CD4-positive, alpha-beta T cell treated with Interleukin-6 at 100 ng/mL for 8 hours (primary cell): ENCODE data around the gene PRIMA1.

Source experiments
- DNase-seq: peaks from one replicate; pipeline ENCODE4 v3.0.0-alpha.2; 2020; ENCODE audit warnings: mixed read lengths, low spot score

The PRIMA1 gene

DNA sequence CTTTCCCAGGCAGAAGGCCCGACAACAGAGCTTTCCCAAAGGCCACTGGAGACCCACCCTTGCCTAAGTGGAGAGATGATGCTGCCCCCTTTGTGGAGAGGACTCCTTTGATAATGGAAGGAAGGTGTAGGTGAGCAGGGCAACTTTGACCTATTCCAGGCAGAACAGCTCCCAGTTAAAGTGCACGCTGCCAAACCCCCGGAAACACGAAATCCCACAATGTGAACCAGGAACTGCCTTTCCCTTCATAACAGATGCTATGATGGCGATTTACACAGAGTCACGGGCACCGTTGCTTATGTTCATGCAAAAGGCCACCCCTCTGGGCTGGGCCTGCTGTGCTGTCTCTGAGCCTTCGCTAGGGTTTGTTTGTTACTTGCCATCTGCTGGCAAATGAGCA, 34.6 kb downstream of the PRIMA1 start:
- DNase-seq: no peak

DNA sequence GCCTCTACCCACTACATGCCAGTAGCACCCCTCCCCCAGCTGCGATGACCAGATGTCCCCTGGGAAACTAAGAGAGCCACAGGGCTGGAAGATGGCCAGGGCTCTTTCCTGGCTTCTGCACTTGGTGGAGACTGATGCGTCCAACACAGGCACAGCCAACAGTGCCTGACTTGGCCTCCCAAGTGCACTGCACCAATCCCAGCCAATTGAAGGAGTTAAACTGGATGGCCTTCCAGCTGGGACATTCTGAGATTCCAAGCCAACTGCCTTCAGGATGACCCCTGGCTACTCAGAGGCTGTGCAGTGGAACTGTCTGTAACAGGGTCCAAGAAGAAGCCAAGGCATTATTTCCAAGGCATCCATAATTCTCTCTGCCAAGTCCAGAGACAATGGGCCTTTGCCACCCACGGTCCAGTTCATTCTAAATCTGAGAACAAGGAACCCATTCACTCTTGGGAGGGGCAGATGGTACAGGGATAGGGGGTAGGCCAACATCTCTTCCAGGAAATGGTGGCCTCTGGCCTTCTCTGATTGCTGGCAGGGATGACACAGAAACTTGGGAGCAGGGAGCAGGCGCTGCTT, 35.2 kb downstream of the PRIMA1 start:
- no peak for DNase-seq

DNA sequence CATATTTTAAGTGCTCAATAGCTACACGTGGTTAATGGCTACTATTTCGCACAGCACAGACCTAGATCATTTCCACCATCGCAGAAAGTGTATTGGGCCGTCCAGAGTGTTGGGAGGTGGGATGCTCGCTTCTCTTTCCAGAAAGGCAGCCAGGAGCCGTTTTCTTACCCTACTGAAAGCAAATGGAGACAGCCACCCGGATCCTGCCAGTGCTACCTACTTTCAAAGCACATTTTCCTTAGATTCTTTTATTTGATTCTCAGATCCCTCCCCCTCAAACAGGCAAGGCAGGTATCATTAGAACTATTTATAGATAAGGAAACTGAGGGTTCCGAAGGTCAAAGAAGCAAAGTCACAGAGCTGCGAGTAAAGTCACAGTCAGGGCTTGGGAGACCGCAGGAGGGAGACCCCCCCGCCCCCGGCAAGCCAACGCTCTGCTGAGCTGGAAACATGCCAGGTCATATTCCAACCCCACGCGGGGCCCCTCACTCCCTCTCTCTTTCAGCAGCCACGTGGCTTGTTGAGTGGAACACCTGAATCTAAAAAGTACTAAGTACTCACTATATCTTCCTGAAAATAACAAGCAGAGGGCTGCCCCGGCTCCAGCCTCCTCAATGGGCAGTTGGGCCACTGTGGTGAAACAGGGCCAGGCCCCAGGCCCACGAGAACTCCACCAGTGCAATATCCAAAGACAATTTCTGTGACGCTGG, 36.2 kb downstream of the PRIMA1 start:
- no peak for DNase-seq

DNA sequence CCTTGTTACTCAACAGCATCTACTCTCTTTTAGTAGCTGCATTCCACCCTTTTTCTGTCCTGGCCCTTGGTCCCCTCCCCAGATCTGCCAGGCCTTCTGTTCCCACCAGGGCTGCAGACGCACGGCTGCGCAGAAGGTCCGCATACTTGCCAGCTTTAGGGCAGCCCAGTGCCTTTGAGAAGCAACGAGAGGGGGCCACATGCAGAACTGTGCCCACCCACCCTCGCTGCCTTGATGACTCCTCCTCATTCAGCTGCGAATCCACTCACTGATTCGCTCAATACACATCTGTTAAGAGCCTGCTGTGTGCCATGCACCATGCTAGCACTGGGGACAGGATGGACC, 39.2 kb downstream of the PRIMA1 start:
- no peak for DNase-seq

DNA sequence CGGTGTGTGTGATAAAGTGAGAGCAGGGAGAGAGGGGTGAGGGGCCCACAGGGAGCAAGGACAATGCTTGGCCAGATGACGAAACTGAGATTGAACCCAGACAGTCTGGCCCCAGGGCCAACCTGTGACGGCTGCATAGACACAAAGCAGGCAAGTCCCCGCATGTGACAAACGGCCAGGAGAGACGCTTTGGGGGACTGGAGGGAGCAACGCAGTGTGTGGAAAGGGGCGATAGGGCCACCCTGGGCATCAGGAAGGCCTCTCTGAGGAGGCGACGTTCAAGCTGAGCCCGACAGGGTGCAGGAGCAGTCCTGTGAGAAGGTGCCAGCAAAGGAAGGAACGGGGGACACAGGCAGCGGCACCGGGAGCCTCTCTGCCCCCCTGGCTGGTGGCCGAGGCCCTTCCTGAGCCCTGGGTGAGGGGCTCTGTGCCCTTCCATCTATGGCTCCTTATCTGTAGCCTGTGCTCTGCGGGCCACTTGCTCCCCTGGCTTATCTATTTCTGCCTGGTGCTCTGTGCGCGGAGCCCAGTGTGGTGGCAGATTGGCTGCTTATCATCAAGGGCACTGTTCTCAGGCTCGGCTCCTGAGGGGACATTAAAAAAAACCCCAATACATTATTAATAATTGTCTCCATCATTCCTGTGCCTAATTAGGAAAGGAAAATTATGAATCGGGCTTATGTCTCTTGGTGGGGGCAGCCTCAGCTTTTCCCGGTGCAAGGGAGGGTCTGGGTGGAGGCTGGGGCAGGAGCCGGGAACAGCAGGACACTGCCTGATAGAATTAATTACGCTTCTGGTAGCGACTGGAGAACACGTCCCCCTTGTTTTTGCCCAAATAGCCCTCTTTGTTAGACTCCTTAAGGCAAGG, 39.8 kb downstream of the PRIMA1 start:
- DNase-seq: no peak

DNA sequence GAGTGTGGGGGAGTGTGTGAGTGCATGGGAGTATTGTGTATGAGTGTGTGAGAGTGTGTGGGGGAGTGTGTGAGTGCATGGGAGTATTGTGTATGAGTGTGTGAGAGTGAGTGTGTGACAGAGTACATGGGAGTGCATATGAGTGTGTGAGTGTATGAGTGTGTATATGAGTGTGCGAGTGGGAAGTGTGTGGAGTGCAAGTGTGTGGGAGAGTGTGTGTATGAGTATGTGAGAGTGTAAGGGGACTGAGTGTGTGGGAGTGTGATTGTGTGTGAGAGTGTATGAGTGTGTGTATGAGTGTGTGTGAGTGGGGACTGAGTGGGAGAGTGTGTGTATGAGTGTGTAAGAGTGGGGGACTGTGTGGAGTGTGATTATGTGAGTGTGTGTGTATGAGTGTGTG, 40.7 kb downstream of the PRIMA1 start:
- no peak for DNase-seq

DNA sequence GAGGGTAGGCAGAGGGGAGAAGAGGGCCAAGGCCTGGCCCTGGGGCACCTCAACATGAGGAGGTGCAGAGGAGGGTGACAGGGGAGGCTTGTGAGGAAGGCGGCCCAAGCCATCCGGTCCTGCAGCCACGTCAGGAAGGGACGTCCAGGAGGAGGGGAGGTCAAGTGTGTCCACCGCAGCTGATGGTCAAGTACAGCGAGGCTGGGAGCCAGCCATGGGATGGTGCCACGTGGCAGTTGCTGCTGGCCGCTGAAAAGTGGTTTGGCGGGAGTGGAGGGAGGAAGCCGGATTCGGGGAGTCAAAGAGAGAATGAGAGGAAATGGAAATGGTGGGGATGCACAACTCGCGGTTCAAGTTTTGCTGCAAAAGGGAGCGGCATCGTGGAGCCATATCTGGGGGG, 41.2 kb downstream of the PRIMA1 start:
- no peak for DNase-seq

DNA sequence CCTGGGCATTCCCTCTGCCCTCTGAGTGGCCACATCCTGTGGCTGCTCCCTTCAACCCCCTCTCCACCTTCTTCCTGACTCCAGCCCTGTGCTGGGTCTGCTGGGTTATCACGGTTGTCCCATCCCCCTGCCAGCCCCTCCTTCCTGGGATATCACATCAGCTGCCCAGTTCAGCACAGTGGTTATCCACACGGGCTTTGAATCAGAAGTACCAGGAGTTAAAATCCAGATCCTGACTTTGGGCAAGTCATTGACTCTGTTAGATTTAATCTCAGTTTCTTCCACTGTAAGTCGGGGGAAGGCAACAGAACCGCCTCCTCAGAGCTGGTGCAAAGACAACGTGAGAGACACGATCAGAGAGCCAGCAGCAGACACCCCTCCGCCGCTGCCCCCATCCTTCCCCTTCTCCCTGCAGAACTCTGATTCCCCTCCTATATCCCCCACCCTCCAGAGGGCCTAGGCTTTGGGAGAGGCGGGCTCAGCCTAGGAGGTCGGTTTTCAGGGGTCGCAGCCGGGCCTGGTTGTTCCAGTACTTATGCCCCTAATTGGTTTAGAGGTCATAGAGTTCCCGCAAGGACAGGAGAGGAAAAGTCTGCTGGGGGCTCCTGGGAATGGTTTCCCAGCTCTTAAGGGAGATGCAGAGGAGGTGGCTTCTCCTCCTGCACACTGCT, 42.5 kb downstream of the PRIMA1 start:
- DNase-seq: no peak

DNA sequence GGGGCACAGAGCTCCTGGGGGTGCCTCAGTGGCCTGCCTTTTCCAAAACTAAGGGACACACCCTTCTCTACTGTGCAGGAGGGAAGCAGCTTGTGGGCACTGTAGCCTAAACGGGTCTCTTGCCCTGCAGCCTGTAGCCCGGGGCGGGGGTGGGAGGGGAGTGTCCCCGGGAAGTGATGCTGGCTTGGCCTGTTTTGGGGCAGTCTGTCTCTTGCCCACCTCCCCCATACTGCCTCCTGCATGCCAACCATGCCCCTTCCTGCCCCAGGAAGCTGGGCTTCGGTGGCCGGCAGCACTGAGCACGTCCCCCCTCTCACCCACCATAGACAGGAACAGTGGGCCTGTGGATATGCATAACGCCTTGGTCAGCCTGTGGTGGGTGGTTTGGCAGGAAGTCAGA, 43.4 kb downstream of the PRIMA1 start:
- no peak for DNase-seq

DNA sequence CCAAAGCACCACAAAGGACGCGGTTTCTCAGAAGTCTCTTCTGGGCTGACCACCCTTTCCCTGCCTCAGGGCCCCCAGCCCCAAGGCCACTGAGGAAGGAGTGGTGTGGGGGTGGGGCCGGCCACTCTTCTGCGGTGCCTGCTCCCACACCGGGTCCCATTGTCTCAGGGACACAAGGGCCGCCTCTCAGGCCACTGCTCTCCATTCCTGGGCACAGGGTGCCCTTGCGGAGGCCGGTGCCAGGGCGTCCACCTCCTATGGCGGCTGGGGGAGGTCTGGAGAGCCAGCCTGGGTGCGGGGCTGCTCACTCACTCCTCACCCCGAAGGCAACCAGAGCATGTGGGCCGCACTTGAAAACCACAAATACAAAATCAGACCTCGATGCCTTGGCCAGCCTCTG, 44.1 kb downstream of the PRIMA1 start:
- no peak for DNase-seq

DNA sequence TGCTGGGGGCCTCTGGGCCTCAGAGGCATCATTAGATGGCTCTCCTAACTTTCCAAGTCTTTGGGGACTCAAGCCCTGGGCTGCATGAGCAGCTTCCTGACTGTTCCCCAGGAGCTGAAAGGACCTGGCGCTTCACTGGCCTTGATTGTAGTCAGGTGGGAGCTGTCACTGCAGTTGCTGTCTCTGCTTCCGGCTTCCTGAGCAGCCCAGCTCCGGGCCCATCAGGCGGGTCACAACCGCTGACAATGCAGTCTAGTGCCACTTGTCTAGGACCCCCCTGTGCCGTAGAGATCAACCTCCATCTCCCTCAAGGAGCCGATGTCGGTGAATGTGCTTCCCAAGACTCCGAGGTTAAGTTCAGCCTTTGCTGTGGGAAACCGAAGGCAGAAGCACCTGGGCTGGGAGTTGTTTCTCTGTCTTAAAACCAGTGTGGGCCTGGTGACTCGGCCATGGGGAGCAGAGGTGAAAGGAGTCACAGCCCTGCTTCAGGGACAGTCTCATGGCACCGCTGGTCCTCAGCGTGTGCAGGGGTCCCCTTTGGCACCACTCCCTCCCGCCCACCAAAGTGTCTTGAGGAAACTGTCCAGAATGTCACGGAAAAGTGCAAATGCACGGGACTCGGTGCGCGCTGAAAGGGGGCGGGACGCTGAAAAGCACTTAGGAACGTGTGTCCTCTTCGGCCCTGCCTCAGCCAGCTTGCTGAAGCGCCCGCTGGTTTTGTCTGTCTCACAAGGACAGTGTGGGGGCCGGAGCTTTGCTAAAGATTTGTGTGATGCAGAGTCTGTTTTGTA, 44.8 kb downstream of the PRIMA1 start:
- no peak for DNase-seq

DNA sequence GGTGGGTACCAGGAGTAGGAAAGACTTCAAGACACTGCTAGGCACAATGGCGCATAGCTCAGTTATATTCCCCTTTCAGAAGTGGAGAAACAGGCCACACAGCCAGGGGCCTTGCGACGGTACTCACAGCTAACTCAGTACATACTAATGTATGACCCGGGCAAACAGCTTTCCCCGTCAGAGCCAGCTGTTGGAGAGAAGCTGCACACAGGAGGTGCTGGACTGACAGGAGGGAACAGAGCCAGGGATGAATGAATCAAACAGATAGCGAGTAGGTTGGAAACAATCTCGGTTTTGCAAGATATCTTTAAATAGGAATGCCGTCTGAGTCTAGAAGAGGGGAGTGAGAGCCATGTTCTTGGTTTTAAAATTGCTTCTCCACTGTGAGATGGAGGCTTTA, 45.5 kb downstream of the PRIMA1 start:
- DNase-seq: no peak

DNA sequence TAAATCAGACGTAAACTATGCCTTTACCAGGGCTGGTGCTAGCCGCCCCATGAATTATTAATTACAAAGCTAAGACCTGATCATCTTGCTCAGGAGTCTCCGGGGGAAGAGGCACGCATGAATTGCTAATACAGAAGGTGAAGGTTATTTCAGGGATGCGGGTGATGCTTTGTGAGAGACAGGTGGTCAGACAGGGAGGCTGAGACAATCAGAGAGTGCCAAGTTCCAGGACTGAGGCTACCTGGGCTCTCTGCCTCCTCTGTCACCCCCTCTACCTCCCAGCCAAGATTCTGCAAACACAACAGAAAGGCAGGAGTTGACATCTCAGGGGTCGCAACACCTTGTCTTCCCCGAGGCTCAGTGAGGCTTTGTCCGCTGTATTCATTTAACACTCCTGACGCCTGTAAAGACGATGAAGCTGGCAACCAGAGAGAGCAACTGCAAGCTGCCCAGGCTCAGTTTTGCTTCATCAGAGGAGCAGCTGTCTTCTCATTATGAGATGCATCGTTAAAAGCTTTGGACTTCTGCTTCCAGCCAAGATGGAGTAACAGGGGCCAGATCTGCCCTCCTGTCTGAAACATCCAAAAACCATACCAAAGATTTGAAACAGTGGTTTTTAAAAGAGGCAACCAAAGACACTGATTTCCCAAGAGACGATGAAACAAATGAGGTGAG, 46.6 kb downstream of the PRIMA1 start:
- DNase-seq: no peak

DNA sequence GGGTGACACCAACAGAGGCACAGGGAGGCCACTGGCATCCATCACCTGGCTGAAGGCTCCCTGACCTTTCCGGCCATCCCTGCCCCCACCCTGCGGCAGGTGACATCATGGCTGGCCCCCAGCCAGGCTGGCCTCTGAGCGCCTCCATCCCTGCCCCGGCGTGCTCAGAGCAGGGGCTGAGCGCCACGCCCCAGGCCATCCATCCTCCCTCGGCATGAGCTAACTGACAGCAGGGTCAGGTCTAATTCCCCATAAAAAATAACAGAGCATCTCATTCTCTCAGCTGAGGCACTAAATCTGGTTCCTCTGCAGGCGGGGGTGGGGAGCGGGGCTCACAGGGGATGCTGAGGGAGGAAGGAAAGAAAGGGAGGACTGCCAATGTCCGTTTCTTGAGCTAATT, 50.7 kb downstream of the PRIMA1 start:
- no peak for DNase-seq

DNA sequence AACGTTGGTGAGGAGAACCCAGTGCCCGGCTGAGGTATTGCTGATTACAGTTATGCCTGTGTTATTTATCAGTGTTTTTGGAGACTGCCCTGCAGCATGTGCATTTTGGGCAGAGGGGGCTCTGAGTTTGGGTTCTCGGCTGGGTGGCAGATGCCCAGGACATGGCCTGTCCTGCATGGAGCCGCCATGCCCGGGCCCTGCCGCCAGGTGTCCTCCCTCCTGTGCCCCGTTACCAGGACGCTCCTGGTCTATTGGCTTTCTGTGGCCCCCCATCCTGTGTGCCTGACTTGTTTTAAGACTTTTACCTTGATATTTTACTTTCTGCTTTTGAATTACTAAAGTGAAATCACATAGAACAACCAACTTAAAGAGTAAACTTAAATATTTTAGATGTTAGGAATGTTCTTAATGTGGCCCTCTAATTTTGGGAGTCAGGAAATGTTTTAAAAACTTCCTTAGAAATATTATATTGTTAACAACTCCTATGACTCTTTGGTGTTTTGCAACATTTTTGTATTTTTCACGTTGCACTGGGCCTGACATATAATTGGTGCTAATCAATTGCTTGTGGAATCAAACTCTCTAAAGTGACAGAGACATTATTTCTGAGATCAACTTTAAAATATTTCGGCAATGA, 51.8 kb downstream of the PRIMA1 start:
- DNase-seq: no peak

DNA sequence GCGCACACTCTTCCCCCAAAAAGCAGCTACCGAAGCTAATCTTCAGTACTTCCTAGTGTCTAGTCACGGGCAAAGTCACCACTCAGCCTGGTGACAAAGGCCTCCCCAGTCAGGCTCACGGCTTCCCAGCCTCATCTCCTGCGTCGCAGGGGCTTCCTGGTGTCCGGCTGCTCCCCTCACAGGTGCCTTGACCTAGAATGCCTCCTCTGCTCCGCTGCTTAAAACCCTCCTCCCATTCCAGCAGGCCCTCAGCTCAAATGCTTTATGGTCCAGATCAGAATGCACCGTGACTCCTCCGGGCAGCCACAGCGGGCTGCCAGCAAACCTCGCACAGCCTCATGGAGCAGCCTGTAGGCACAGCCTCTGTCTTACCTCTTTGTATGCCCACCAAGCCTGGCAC, 53.1 kb downstream of the PRIMA1 start:
- no peak for DNase-seq

DNA sequence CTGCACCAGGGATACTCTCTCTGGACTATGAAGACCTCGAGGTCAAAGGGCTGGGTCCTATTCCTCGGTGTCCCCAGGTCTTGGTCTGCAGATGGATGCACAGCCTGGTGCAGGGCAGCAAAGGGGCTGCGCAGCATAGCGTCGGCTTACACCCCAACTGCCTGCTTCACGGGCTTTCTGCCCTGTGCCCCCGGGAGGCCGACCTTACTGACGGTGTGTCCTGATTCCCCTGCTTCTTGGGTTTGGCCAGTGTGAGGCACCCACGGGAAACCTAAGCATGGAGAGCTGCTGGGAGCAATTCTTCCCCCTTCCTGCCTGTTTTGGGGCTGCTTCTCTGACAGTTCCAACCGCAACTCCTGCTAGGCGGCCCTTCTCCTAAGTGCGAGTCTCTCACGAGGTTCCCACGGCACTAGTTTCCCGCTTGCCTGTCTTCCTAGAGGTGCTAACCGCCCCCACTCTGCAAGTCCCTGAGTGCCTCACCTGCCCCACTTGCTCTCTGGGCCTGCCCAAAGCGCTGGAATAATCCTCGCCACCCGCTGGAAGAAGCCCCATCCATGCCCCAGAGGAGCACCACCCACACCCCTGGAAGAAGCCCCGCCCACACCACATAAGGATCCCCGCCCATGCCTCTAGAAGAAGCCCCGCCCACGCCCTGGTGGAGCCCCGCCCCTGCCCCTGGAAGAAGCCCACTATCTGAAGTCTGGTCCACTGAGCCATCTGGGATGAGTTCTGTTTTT, 54.0 kb downstream of the PRIMA1 start:
- no peak for DNase-seq

DNA sequence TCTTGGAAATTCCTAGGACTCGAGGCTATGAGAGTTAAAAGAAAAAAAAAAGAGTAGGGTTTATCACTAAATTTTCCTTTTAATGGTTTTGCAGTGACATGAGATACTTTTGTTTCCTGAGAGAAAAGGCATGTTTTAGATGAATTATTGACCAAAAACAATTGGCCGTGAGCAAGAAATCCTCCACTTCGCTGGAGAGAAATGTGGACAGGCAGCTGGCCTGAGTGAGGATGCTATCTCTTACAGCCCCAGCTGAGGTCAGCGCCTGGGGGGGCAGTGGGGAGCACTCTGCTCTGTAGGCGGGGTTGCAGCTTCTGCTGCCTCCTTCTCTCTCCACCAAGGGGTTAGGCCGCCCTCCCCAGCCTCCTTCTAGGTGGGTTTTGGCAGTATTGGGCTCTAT, 54.7 kb downstream of the PRIMA1 start:
- no peak for DNase-seq

DNA sequence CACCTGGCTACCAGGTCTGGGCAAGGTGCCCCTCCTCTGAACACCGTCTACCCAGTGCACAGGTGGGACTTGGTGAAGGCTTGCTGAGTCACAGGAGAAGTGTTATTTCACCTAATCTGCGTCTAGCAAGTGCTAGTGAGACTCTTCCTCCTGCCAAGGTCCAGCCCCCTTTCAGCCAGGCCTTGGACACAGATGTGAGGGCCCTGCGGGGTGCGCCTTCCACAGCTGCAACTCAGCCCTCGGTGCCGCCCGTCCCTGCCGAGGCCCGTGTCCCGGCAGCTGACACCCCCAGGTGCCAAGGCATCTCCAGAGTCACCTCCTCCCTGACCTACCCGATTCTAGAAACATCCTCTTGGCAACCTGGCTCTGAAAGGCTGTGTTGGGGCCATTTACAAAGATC, 55.1 kb downstream of the PRIMA1 start:
- DNase-seq: no peak

DNA sequence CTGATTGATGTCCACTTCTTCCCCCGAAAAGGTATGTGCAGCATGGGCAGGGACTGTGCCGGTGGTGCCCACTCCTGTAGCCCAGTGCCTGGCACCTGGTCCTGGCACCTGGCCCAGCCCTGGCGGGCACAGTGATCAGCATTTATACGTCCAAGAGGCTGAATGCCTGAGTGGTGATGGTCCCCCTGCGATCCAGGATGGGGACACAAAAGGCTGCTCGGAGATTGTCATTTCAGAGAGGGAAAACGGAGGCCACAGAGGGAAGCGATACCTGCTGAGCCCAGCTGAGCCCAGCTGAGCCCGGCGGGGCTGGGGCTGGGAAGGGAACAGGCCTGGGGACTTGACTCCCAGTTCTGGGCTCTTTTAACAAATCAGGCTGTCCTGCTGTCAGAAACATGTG, 55.8 kb downstream of the PRIMA1 start:
- no peak for DNase-seq
